HEK293 (cell line): Measurements from ENCODE around the gene ERCC1.

ENCODE experiments used
- CTCF ChIA-PET: fragments of 350-600 bp; formaldehyde crosslinking; extraction: SDS; loops from one replicate; lab custom pipeline; 2021; ENCODE audit warnings: antibody characterized with exemption; lab: Yijun Ruan, JAX
- POLR2A ChIA-PET: fragments of 300-600 bp; formaldehyde crosslinking; extraction: SDS; loops from one replicate; lab custom pipeline; 2020; ENCODE audit warnings: antibody characterized with exemption, inconsistent platforms; lab: Yijun Ruan, JAX
- H3K27ac ChIP-seq: fragments of 200-500 bp; sonication (Bioruptor generic); 2 replicates; pipeline ENCODE4 v1.5.1; 2014; ENCODE audit warnings: low read depth, low read length, control low read depth, inconsistent platforms; ENCODE audit errors: extremely low read depth
- H3K36me3 ChIP-seq, 2 experiments: fragments of 200-500 bp in 1 of 2; sonication (Bioruptor generic) in 1 of 2; 1 replicate in 1 of 2; 2 replicates in 1 of 2; pipeline ENCODE4 v1.5.1; 2014 to 2017; ENCODE audit warnings: inconsistent platforms in 2 of 2, low read length in 2 of 2; ENCODE audit not compliant: control insufficient read depth in 2 of 2, insufficient read depth in 1 of 2
- H3K4me1 ChIP-seq: fragments of 200-500 bp; sonication (Bioruptor generic); 2 replicates; pipeline ENCODE4 v1.5.1; 2014; ENCODE audit warnings: mild to moderate bottlenecking, low read length, inconsistent platforms; ENCODE audit not compliant: control insufficient read depth, insufficient read depth
- H3K4me3 ChIP-seq: 2 replicates; pipeline ENCODE4 v1.5.1; 2011; ENCODE audit warnings: low read depth, mild to moderate bottlenecking, control low read depth, low read length, moderate library complexity
- H3K9me3 ChIP-seq: fragments of 200-500 bp; sonication (Bioruptor generic); 2 replicates; pipeline ENCODE4 v1.5.1; 2014; ENCODE audit warnings: low read depth, low read length, inconsistent platforms; ENCODE audit not compliant: control insufficient read depth, insufficient read depth
- KLF8 ChIP-seq: fragments of 450-650 bp; formaldehyde crosslinking; IDR thresholded peaks from 2 replicates; pipeline ENCODE4 v1.5.1; 2016; ENCODE audit warnings: missing biosample characterization, missing genetic modification characterization
- KLF9 ChIP-seq: fragments of 450-650 bp; formaldehyde crosslinking; IDR thresholded peaks from 2 replicates; pipeline ENCODE4 v1.5.1; 2016; ENCODE audit warnings: missing biosample characterization, missing genetic modification characterization, low read depth
- SP7 ChIP-seq: fragments of 450-650 bp; formaldehyde crosslinking; IDR thresholded peaks from 2 replicates; pipeline ENCODE4 v1.5.1; 2016; ENCODE audit warnings: missing biosample characterization, missing genetic modification characterization
- WT1 ChIP-seq: fragments of 450-650 bp; formaldehyde crosslinking; IDR thresholded peaks from 2 replicates; pipeline ENCODE4 v1.5.1; 2016; ENCODE audit warnings: missing biosample characterization, missing genetic modification characterization
- ZBTB8A ChIP-seq: fragments of 450-650 bp; formaldehyde crosslinking; IDR thresholded peaks from 2 replicates; pipeline ENCODE4 v1.5.1; 2016; ENCODE audit warnings: missing biosample characterization, missing genetic modification characterization
- ZNF112 ChIP-seq: fragments of 450-650 bp; formaldehyde crosslinking; IDR thresholded peaks from 2 replicates; pipeline ENCODE4 v1.5.0; 2017; ENCODE audit warnings: missing biosample characterization, missing genetic modification characterization
- ZNF114 ChIP-seq: fragments of 450-650 bp; formaldehyde crosslinking; IDR thresholded peaks from 2 replicates; pipeline ENCODE4 v1.5.0; 2017; ENCODE audit warnings: missing biosample characterization, missing genetic modification characterization
- ZNF175 ChIP-seq: fragments of 450-650 bp; formaldehyde crosslinking; IDR thresholded peaks from 2 replicates; pipeline ENCODE4 v1.5.1; 2016; ENCODE audit warnings: missing biosample characterization, missing genetic modification characterization
- ZNF433 ChIP-seq: fragments of 450-650 bp; formaldehyde crosslinking; IDR thresholded peaks from 2 replicates; pipeline ENCODE4 v1.5.1; 2016; ENCODE audit warnings: missing biosample characterization, missing genetic modification characterization, low read depth
- ZNF514 ChIP-seq: fragments of 450-650 bp; formaldehyde crosslinking; IDR thresholded peaks from 2 replicates; pipeline ENCODE4 v1.5.1; 2016; ENCODE audit warnings: missing biosample characterization, missing genetic modification characterization
- ZNF560 ChIP-seq: fragments of 450-650 bp; formaldehyde crosslinking; IDR thresholded peaks from 2 replicates; pipeline ENCODE4 v1.5.1; 2017; ENCODE audit warnings: missing biosample characterization, missing genetic modification characterization, borderline replicate concordance
- ZNF629 ChIP-seq: fragments of 450-650 bp; formaldehyde crosslinking; IDR thresholded peaks from 2 replicates; pipeline ENCODE4 v1.5.1; 2017; ENCODE audit warnings: missing biosample characterization, missing genetic modification characterization
- ZNF707 ChIP-seq: fragments of 450-650 bp; formaldehyde crosslinking; IDR thresholded peaks from 2 replicates; pipeline ENCODE4 v1.5.1; 2016; ENCODE audit warnings: missing biosample characterization, missing genetic modification characterization
- ZNF776 ChIP-seq: fragments of 450-650 bp; formaldehyde crosslinking; IDR thresholded peaks from 2 replicates; pipeline ENCODE4 v1.5.0; 2017; ENCODE audit warnings: missing biosample characterization, missing genetic modification characterization, borderline replicate concordance
- TF ChIP-seq, protein P1 (sequence below): fragments of 450-650 bp; formaldehyde crosslinking; IDR thresholded peaks from 2 replicates; pipeline ENCODE4 v1.5.1; 2016; ENCODE audit warnings: missing biosample characterization, missing genetic modification characterization
- TF ChIP-seq, protein P2 (sequence below): fragments of 450-650 bp; formaldehyde crosslinking; IDR thresholded peaks from 2 replicates; pipeline ENCODE4 v1.5.1; 2016; ENCODE audit warnings: missing biosample characterization, missing genetic modification characterization
- TF ChIP-seq, protein P3 (sequence below): fragments of 450-650 bp; formaldehyde crosslinking; IDR thresholded peaks from 2 replicates; pipeline ENCODE4 v1.5.1; 2016; ENCODE audit warnings: missing biosample characterization, missing genetic modification characterization
- TF ChIP-seq, protein P4 (sequence below): fragments of 450-650 bp; formaldehyde crosslinking; IDR thresholded peaks from 2 replicates; pipeline ENCODE4 v1.5.1; 2016; ENCODE audit warnings: missing biosample characterization, missing genetic modification characterization
- TF ChIP-seq, protein P5 (sequence below): fragments of 450-650 bp; formaldehyde crosslinking; IDR thresholded peaks from 2 replicates; pipeline ENCODE4 v1.5.1; 2016; ENCODE audit warnings: missing biosample characterization, missing genetic modification characterization
- TF ChIP-seq, protein P6 (sequence below): fragments of 450-650 bp; formaldehyde crosslinking; IDR thresholded peaks from 2 replicates; pipeline ENCODE4 v1.5.1; 2016; ENCODE audit warnings: missing biosample characterization, missing genetic modification characterization, low read depth

The ERCC1 gene

DNA sequence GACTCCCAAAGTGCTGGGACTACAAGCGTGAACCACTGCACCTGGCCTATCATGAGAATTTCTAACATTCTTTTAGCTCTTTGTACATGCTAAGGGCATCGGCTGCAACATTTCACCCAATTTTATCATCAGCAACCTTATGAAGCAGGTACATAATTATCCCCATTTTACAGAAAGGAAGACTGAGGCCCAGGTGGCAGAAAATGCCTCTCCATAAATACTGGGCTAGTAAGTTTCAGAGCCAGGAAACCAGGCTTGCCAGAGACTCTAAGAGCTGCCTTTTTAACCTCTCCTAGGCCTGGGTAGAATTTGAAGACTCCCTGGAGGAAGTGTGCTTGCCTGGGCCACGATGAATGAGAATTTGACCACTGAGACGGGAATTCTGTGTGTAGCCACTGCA lies 55.6 kb downstream of the ERCC1 start:
- Histone ChIP-seq H3K4me3 (no peak overlapping the region), H3K9me3 (no peaks in the 10 kb centered on the region), H3K27ac (no peak overlapping the region), H3K36me3 (peaks cover 26 to 39% of the 10 kb centered on the region in 2 experiments; a peak in 2 of 3 replicates), H3K4me1 (0 out of 2 replicates have a peak, but pooled peaks cover 2% of the 10 kb centered on the region)
- CTCF ChIA-PET, result no interaction called here
- POLR2A ChIA-PET, result no interaction called here
- TF ChIP-seq KLF8 (tag by site-specific recombination) (0 out of 2 replicates have a peak, but pooled peaks have one; percentile 19), SP7 (tag by site-specific recombination) (0 out of 2 replicates have a peak, but pooled peaks have one; percentile 24), ZNF112 (tag by site-specific recombination) (no peak)
- TF ChIP-seq, protein P1, sequence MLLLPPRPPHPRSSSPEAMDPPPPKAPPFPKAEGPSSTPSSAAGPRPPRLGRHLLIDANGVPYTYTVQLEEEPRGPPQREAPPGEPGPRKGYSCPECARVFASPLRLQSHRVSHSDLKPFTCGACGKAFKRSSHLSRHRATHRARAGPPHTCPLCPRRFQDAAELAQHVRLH (tag by site-specific recombination), result peak; percentile 49; the same call in 1 of the 2 replicates

DNA sequence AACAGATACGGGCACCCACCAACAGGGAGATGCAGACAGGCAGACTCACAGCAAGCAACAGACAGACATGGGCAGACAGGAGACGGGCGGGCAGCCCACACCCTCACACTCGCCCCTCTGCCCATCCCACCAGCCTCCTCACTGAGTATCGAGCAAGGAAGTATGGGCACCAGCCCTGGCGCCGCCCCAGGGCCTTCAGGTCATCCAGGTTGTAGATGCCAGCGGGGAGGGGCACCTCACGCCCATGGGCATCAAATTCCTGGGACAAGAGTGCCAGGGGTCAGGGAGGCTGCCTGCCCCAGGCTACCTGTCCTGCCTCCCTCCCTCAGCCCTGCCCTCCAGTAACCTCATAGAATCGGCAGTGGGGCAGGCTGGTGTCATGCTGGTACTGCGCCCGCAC lies 59.0 kb downstream of the ERCC1 start:
- TF ChIP-seq ZNF629 (tag by site-specific recombination) (no peak), ZNF114 (tag by site-specific recombination) (no peak), ZNF707 (tag by site-specific recombination) (no peak), KLF9 (tag by site-specific recombination) (no peak), ZNF433 (tag by site-specific recombination) (no peak)
- TF ChIP-seq, protein P2, sequence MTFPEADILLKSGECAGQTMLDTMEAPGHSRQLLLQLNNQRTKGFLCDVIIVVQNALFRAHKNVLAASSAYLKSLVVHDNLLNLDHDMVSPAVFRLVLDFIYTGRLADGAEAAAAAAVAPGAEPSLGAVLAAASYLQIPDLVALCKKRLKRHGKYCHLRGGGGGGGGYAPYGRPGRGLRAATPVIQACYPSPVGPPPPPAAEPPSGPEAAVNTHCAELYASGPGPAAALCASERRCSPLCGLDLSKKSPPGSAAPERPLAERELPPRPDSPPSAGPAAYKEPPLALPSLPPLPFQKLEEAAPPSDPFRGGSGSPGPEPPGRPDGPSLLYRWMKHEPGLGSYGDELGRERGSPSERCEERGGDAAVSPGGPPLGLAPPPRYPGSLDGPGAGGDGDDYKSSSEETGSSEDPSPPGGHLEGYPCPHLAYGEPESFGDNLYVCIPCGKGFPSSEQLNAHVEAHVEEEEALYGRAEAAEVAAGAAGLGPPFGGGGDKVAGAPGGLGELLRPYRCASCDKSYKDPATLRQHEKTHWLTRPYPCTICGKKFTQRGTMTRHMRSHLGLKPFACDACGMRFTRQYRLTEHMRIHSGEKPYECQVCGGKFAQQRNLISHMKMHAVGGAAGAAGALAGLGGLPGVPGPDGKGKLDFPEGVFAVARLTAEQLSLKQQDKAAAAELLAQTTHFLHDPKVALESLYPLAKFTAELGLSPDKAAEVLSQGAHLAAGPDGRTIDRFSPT (tag by site-specific recombination), result 0 out of 2 replicates have a peak, but pooled peaks have one; percentile 29
- TF ChIP-seq, protein P3, sequence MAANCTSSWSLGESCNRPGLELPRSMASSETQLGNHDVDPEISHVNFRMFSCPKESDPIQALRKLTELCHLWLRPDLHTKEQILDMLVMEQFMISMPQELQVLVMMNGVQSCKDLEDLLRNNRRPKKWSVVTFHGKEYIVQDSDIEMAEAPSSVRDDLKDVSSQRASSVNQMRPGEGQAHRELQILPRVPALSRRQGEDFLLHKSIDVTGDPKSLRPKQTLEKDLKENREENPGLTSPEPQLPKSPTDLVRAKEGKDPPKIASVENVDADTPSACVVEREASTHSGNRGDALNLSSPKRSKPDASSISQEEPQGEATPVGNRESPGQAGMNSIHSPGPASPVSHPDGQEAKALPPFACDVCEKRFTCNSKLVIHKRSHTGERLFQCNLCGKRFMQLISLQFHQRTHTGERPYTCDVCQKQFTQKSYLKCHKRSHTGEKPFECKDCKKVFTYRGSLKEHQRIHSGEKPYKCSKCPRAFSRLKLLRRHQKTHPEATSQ (tag by site-specific recombination), result no peak
- peaks cover 41 to 61% of the 10 kb centered on the region in 2 experiments; a peak in 2 of 3 replicates for H3K36me3 ChIP-seq
- POLR2A ChIA-PET, result no interaction called here

DNA sequence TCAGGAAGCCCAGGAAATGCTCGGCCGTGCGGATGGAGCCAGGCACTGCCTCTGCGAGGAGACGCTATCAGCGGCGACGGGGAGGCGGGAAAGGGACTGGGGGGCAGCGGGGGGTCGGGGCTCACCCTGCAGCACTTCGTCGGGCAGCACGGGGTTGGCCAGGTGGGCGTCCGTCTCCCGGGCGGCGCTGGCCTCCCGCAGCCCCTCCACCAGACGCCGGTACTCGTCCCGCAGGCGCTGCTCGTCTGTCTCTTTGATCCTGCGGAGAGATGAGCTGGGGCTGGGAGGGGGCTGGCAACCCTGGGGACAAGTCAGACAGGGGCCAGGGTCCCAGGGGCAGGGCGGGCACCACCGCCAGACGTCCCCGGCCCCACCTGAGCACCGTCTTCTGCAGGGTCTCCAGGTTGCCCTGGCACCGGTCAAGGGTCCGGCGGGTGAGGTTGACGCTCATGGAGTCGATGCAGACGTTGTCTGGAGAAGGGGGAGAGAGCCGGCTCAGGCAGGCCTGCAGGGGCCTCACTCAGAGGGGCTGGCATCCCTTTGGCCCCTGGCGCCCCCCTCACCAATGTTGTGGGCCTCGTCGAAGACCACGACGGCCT lies 59.8 kb downstream of the ERCC1 start:
- no peak overlapping the region for H3K4me3 ChIP-seq
- no peaks in the 10 kb centered on the region for H3K9me3 ChIP-seq
- TF ChIP-seq ZNF514 (tag by site-specific recombination), result no peak
- no peak for TF ChIP-seq ZNF629 (tag by site-specific recombination)
- TF ChIP-seq, protein P4, sequence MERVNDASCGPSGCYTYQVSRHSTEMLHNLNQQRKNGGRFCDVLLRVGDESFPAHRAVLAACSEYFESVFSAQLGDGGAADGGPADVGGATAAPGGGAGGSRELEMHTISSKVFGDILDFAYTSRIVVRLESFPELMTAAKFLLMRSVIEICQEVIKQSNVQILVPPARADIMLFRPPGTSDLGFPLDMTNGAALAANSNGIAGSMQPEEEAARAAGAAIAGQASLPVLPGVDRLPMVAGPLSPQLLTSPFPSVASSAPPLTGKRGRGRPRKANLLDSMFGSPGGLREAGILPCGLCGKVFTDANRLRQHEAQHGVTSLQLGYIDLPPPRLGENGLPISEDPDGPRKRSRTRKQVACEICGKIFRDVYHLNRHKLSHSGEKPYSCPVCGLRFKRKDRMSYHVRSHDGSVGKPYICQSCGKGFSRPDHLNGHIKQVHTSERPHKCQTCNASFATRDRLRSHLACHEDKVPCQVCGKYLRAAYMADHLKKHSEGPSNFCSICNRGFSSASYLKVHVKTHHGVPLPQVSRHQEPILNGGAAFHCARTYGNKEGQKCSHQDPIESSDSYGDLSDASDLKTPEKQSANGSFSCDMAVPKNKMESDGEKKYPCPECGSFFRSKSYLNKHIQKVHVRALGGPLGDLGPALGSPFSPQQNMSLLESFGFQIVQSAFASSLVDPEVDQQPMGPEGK (tag by site-specific recombination), result no peak
- TF ChIP-seq, protein P5, sequence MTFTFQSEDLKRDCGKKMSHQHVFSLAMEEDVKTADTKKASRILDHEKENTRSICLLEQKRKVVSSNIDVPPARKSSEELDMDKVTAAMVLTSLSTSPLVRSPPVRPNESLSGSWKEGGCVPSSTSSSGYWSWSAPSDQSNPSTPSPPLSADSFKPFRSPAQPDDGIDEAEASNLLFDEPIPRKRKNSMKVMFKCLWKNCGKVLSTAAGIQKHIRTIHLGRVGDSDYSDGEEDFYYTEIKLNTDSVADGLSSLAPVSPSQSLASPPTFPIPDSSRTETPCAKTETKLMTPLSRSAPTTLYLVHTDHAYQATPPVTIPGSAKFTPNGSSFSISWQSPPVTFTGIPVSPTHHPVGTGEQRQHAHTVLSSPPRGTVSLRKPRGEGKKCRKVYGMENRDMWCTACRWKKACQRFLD, result no peak
- TF ChIP-seq ZNF560 (tag by site-specific recombination), result no peak
- no peak for TF ChIP-seq ZBTB8A (tag by site-specific recombination)
- no peak for TF ChIP-seq ZNF776 (tag by site-specific recombination)
- no peak for TF ChIP-seq WT1 (tag by site-specific recombination)
- TF ChIP-seq, protein P6, sequence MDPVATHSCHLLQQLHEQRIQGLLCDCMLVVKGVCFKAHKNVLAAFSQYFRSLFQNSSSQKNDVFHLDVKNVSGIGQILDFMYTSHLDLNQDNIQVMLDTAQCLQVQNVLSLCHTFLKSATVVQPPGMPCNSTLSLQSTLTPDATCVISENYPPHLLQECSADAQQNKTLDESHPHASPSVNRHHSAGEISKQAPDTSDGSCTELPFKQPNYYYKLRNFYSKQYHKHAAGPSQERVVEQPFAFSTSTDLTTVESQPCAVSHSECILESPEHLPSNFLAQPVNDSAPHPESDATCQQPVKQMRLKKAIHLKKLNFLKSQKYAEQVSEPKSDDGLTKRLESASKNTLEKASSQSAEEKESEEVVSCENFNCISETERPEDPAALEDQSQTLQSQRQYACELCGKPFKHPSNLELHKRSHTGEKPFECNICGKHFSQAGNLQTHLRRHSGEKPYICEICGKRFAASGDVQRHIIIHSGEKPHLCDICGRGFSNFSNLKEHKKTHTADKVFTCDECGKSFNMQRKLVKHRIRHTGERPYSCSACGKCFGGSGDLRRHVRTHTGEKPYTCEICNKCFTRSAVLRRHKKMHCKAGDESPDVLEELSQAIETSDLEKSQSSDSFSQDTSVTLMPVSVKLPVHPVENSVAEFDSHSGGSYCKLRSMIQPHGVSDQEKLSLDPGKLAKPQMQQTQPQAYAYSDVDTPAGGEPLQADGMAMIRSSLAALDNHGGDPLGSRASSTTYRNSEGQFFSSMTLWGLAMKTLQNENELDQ (tag by site-specific recombination), result no peak
- no peak for TF ChIP-seq ZNF175 (tag by site-specific recombination)
- no peak overlapping the region for H3K27ac ChIP-seq
- peaks cover 48 to 65% of the 10 kb centered on the region in 2 experiments; a peak in 2 of 3 replicates for H3K36me3 ChIP-seq
- H3K4me1 ChIP-seq, result no peaks in the 10 kb centered on the region
- ChIA-PET CTCF (interaction anchor here (1.2 kb wide), 1 partner anchor 39 kb away, joined by 5 read pairs; no protein-coding TSS in a partner anchor), POLR2A (no interaction called here)

More for the DNA sequence above, 59.0 kb downstream of the ERCC1 start:
- CTCF ChIA-PET, result interaction anchor here (1.2 kb wide), 1 partner anchor 38 kb away, joined by 5 read pairs; no protein-coding TSS in a partner anchor
- Histone ChIP-seq H3K4me3 (no peak overlapping the region), H3K27ac (no peak overlapping the region), H3K9me3 (no peaks in the 10 kb centered on the region), H3K4me1 (no peaks in the 10 kb centered on the region)
